OCI-LY1 (cell line): ENCODE measurements around the gene PRPF19.

Experiments
- H2AFZ ChIP-seq: fragments of 200-600 bp; sonication (generic), shearing (Covaris generic); 2 replicates; pipeline ENCODE4 v1.6.0; 2014; ENCODE audit warnings: antibody characterized with exemption, mild to moderate bottlenecking, low read length
- H3F3A ChIP-seq: fragments of 200-600 bp; sonication (generic), shearing (Covaris generic); 2 replicates; pipeline ENCODE4 v1.6.0; 2014; ENCODE audit warnings: mild to moderate bottlenecking, antibody characterized with exemption, low read length, moderate library complexity; ENCODE audit not compliant: insufficient read depth
- H3K27ac ChIP-seq: fragments of 200-600 bp; sonication (generic); 2 replicates; pipeline ENCODE4 v1.5.1; 2014; ENCODE audit warnings: low read length, mixed run types, mild to moderate bottlenecking, low read depth; ENCODE audit not compliant: poor library complexity, severe bottlenecking
- H3K27me3 ChIP-seq: fragments of 200-600 bp; sonication (generic); 2 replicates; pipeline ENCODE4 v1.6.0; 2014; ENCODE audit warnings: antibody characterized with exemption, mild to moderate bottlenecking, low read length, moderate library complexity; ENCODE audit not compliant: insufficient read depth
- H3K36me3 ChIP-seq: fragments of 200-600 bp; sonication (generic); 2 replicates; pipeline ENCODE4 v1.6.1; 2014; ENCODE audit warnings: mild to moderate bottlenecking, antibody characterized with exemption, low read length, moderate library complexity, mixed read lengths; ENCODE audit not compliant: insufficient read depth
- H3K4me1 ChIP-seq: fragments of 200-600 bp; sonication (generic); 2 replicates; pipeline ENCODE4 v1.5.1; 2014; ENCODE audit warnings: mild to moderate bottlenecking, low read length, moderate library complexity; ENCODE audit not compliant: insufficient read depth, severe bottlenecking
- H3K4me2 ChIP-seq: fragments of 200-600 bp; sonication (generic), shearing (Covaris generic); 2 replicates; pipeline ENCODE4 v1.6.1; 2014; ENCODE audit warnings: low read length
- H3K4me3 ChIP-seq: fragments of 200-600 bp; sonication (generic); 2 replicates; pipeline ENCODE4 v1.5.1; 2014; ENCODE audit warnings: low read length, low read depth, mild to moderate bottlenecking, mixed read lengths; ENCODE audit not compliant: poor library complexity, severe bottlenecking
- H3K79me2 ChIP-seq: fragments of 200-600 bp; shearing (Covaris generic); 2 replicates; pipeline ENCODE4 v1.6.1; 2016; ENCODE audit warnings: mixed run types, low read length, mixed read lengths; ENCODE audit not compliant: insufficient read depth
- H3K9ac ChIP-seq: fragments of 200-600 bp; sonication (generic), shearing (Covaris generic); 2 replicates; pipeline ENCODE4 v1.6.1; 2014; ENCODE audit warnings: mild to moderate bottlenecking, low read length, mixed read lengths
- H3K9me2 ChIP-seq: fragments of 200-600 bp; sonication (generic), shearing (Covaris generic); 2 replicates; pipeline ENCODE4 v1.6.1; 2014; ENCODE audit warnings: low read depth, mild to moderate bottlenecking, low read length, mixed read lengths
- H3K9me3 ChIP-seq: fragments of 200-600 bp; shearing (Covaris generic); 2 replicates; pipeline ENCODE4 v1.6.1; 2014; ENCODE audit warnings: low read length, mixed read lengths
- H4K20me1 ChIP-seq: fragments of 200-600 bp; sonication (generic), shearing (Covaris generic); 2 replicates; pipeline ENCODE4 v1.6.0; 2016; ENCODE audit warnings: mild to moderate bottlenecking, low read length; ENCODE audit not compliant: insufficient read depth
- EZH2 ChIP-seq: fragments of 200-600 bp; sonication (generic), shearing (Covaris generic); IDR thresholded peaks from 2 replicates; pipeline ENCODE4 v1.8.0; 2017; ENCODE audit warnings: borderline replicate concordance, mixed run types, mild to moderate bottlenecking, antibody characterized with exemption, low read length, moderate library complexity, mixed read lengths
- TF ChIP-seq, protein P1 (sequence below): fragments of 200-600 bp; sonication (generic), shearing (Covaris generic); IDR thresholded peaks from 2 replicates; pipeline ENCODE4 v1.5.1; 2017; ENCODE audit warnings: mild to moderate bottlenecking, antibody characterized with exemption, low read length, moderate library complexity, mixed read lengths

Gene PRPF19

DNA sequence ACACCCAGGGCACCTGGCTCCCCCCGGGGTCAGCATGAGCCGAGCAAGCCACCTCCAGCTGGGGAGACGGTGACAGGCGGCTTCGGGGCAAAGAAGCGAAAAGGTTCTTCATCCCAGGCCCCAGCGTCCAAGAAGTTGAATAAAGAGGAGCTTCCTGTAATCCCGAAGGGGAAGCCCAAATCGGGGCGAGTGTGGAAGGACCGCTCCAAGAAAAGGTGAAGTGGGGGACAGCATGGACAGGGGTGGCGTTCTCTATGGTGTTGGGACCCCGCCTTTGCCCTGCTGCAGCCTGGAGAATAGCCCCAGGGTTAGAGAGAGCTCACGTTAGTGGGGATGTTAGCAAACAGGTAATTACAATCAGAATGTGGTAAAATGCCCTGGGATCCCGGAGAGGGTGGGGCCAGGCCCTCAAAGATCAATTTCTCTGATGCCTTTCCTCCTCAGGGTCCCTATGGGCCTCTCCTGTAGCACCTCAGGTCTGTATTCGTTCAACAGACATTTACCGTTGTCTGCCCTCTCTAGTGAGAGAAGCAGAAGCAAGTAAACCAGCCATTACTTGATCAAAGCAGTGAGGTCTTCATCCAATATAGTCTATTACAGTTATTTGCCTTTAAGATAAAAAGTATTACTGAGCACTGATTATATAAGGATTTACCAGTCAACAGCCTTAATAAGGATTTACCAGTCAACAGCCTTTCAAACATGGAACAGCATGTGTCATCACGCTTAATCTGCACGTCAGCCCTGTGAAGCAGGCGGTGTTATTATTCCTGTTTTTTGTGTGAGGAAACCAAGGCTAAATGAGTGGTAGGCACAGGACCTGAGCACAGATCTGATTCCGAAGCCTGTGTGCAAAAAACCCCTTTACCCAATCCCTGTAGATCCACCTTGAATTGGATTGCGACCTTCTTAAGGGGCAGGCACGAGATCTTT, 63.5 kb downstream of the PRPF19 start:
- Histone ChIP-seq H3K27ac (no peak overlapping the region), H2AFZ (no peak overlapping the region), H3F3A (no peaks in the 10 kb centered on the region), H3K4me1 (peaks cover 33% of the 10 kb centered on the region), H3K36me3 (peaks cover 16% of the 10 kb centered on the region; the same call in 1 of the 2 replicates), H3K9me2 (no peaks in the 10 kb centered on the region), H3K4me2 (peak overlapping the region; percentile 79), H3K9me3 (no peaks in the 10 kb centered on the region), H3K4me3 (peak overlapping the region; percentile 71), H3K79me2 (peaks cover 26% of the 10 kb centered on the region), H3K27me3 (no peaks in the 10 kb centered on the region), H3K9ac (peak overlapping the region; percentile 73), H4K20me1 (no peaks in the 10 kb centered on the region)
- TF ChIP-seq, protein P1, sequence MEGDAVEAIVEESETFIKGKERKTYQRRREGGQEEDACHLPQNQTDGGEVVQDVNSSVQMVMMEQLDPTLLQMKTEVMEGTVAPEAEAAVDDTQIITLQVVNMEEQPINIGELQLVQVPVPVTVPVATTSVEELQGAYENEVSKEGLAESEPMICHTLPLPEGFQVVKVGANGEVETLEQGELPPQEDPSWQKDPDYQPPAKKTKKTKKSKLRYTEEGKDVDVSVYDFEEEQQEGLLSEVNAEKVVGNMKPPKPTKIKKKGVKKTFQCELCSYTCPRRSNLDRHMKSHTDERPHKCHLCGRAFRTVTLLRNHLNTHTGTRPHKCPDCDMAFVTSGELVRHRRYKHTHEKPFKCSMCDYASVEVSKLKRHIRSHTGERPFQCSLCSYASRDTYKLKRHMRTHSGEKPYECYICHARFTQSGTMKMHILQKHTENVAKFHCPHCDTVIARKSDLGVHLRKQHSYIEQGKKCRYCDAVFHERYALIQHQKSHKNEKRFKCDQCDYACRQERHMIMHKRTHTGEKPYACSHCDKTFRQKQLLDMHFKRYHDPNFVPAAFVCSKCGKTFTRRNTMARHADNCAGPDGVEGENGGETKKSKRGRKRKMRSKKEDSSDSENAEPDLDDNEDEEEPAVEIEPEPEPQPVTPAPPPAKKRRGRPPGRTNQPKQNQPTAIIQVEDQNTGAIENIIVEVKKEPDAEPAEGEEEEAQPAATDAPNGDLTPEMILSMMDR, result no peak
- no peak for TF ChIP-seq EZH2

DNA sequence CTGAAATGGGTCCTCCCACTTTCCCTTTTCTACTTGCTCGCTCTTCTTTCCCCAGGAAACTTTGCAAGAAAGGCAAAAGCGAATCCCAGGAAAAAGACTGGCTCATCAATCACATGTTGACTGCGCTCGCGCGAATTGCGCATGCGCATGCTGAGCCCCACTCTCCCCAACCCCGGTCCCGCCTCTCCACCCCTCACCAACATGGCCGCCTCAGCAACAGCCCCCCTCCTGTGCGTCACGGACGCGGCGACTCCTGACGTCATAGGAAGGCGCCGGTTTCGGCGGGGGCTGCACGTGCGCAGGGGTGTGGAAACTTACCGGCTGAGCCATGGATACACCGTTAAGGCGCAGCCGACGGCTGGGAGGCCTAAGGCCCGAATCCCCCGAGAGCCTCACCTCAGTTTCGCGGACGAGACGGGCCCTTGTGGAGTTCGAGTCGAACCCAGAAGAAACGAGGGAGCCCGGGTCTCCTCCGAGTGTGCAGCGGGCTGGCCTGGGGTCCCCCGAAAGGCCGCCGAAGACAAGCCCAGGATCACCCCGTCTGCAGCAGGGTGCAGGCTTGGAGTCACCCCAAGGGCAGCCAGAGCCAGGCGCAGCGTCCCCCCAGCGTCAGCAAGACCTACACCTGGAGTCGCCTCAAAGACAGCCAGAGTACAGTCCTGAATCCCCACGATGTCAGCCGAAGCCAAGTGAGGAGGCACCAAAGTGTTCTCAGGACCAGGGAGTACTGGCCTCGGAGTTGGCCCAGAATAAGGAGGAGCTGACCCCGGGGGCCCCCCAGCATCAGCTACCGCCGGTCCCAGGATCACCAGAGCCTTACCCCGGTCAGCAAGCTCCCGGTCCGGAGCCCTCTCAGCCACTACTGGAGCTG, 64.4 kb downstream of the PRPF19 start, which contains the start of gene CCDC86:
TSS of gene CCDC86 (plus strand) at position 317 of the 871 bp plus-strand sequence. CDS start at position 329, 12 bp downstream.
- Histone ChIP-seq H3K4me2 (peak within 1 kb of the TSS; percentile 79), H3K4me3 (peak within 1 kb of the TSS; percentile 71), H3F3A (no peaks in the 10 kb centered on the region), H2AFZ (peak within 1 kb of the TSS; percentile 53), H3K36me3 (peaks cover 8% of the 10 kb centered on the region; the same call in 1 of the 2 replicates), H3K4me1 (peaks cover 33% of the 10 kb centered on the region), H3K9me3 (no peaks in the 10 kb centered on the region), H3K27me3 (no peaks in the 10 kb centered on the region), H3K9ac (peak within 1 kb of the TSS; percentile 73), H3K79me2 (peaks cover 26% of the 10 kb centered on the region), H3K27ac (no peak within 1 kb of the TSS), H4K20me1 (no peaks in the 10 kb centered on the region), H3K9me2 (no peaks in the 10 kb centered on the region)
- TF ChIP-seq EZH2, result no peak
- TF ChIP-seq, protein P1, result no peak
